KMS-11 (cell line): ENCODE results near the gene ATXN7L1.

ENCODE experiments used
- H2AFZ ChIP-seq: fragments of 200-600 bp; sonication (generic); 2 replicates; pipeline ENCODE4 v1.6.1; 2016; ENCODE audit warnings: antibody characterized with exemption, mixed run types, low read depth
- H3K27ac ChIP-seq: fragments of 200-600 bp; sonication (generic); 2 replicates; pipeline ENCODE4 v1.6.1; 2016; ENCODE audit warnings: mild to moderate bottlenecking, mixed run types
- H3K27me3 ChIP-seq: fragments of 200-600 bp; sonication (generic); 2 replicates; pipeline ENCODE4 v1.6.1; 2017; ENCODE audit warnings: mild to moderate bottlenecking, low read depth, mixed run types, moderate library complexity; ENCODE audit not compliant: insufficient read depth
- H3K36me3 ChIP-seq: fragments of 200-600 bp; sonication (generic); 2 replicates; pipeline ENCODE4 v1.6.1; 2017; ENCODE audit warnings: mild to moderate bottlenecking, mixed run types; ENCODE audit not compliant: insufficient read depth
- H3K4me1 ChIP-seq: fragments of 200-600 bp; sonication (generic); 2 replicates; pipeline ENCODE4 v1.6.1; 2016; ENCODE audit warnings: mild to moderate bottlenecking, low read depth, mixed run types; ENCODE audit not compliant: poor library complexity, severe bottlenecking
- H3K4me2 ChIP-seq: fragments of 200-600 bp; sonication (generic); 2 replicates; pipeline ENCODE4 v1.7.0; 2016; ENCODE audit warnings: mild to moderate bottlenecking, mixed run types
- H3K4me3 ChIP-seq: fragments of 200-600 bp; sonication (generic); IDR thresholded peaks from 2 replicates; pipeline ENCODE4 v1.6.1; 2017; ENCODE audit warnings: low read depth, low read length, mixed read lengths; ENCODE audit not compliant: insufficient read depth
- H3K79me2 ChIP-seq: fragments of 200-600 bp; sonication (generic); 2 replicates; pipeline ENCODE4 v1.6.1; 2016; ENCODE audit warnings: low read depth, mixed run types; ENCODE audit not compliant: insufficient read depth
- H3K9ac ChIP-seq: fragments of 200-600 bp; sonication (generic); 2 replicates; pipeline ENCODE4 v1.6.1; 2016; ENCODE audit warnings: mild to moderate bottlenecking, mixed run types
- H4K20me1 ChIP-seq: fragments of 200-600 bp; sonication (generic); 2 replicates; pipeline ENCODE4 v1.6.1; 2016; ENCODE audit warnings: mild to moderate bottlenecking, mixed run types; ENCODE audit not compliant: insufficient read depth
- CTCF ChIP-seq: fragments of 200-600 bp; sonication (generic); conservative IDR thresholded peaks from 2 replicates; pipeline ENCODE4 v1.6.1; 2017; ENCODE audit warnings: low read depth, mild to moderate bottlenecking, antibody characterized with exemption, low read length, moderate library complexity, mixed read lengths

Gene ATXN7L1

GRCh38 chr7:105764506-105764905 is 111.9 kb downstream of the ATXN7L1 start:
- Histone ChIP-seq H3K4me1 (no peaks in the 10 kb centered on the region), H2AFZ (no peak overlapping the region), H3K9ac (no peak overlapping the region), H3K4me3 (no peak overlapping the region), H3K4me2 (no peak overlapping the region), H3K27ac (no peak overlapping the region), H4K20me1 (no peaks in the 10 kb centered on the region), H3K79me2 (no peaks in the 10 kb centered on the region), H3K27me3 (no peaks in the 10 kb centered on the region), H3K36me3 (no peaks in the 10 kb centered on the region)
- no peak for TF ChIP-seq CTCF

- peak; percentile 60 for TF ChIP-seq CTCF
- Histone ChIP-seq H4K20me1 (no peaks in the 10 kb centered on the region), H3K27me3 (no peaks in the 10 kb centered on the region), H3K79me2 (no peaks in the 10 kb centered on the region), H3K4me2 (no peak overlapping the region), H3K4me1 (no peaks in the 10 kb centered on the region), H3K27ac (no peak overlapping the region), H3K9ac (no peak overlapping the region), H3K4me3 (no peak overlapping the region), H3K36me3 (no peaks in the 10 kb centered on the region), H2AFZ (no peak overlapping the region)
These were observed 115.6 kb downstream of the ATXN7L1 start for GRCh38 chr7:105760551-105761447.

- no peaks in the 10 kb centered on the region for H3K4me1 ChIP-seq
- H3K36me3 ChIP-seq = no peaks in the 10 kb centered on the region
- no peak overlapping the region for H3K4me3 ChIP-seq
- TF ChIP-seq CTCF = peak; percentile 91
- no peak overlapping the region for H3K4me2 ChIP-seq
- H3K79me2 ChIP-seq = no peaks in the 10 kb centered on the region
- H3K9ac ChIP-seq = no peak overlapping the region
- no peaks in the 10 kb centered on the region for H4K20me1 ChIP-seq
- H2AFZ ChIP-seq = no peak overlapping the region
- no peak overlapping the region for H3K27ac ChIP-seq
- no peaks in the 10 kb centered on the region for H3K27me3 ChIP-seq
These were observed 116.5 kb downstream of the ATXN7L1 start for GRCh38 chr7:105759670-105760550.

- Histone ChIP-seq H3K4me3 (no peak overlapping the region), H3K27ac (no peak overlapping the region), H4K20me1 (no peaks in the 10 kb centered on the region), H3K9ac (no peak overlapping the region), H3K79me2 (no peaks in the 10 kb centered on the region), H3K4me2 (no peak overlapping the region), H3K36me3 (no peaks in the 10 kb centered on the region), H3K4me1 (no peaks in the 10 kb centered on the region), H3K27me3 (no peaks in the 10 kb centered on the region), H2AFZ (no peak overlapping the region)
- no peak for TF ChIP-seq CTCF
These were observed 120.0 kb downstream of the ATXN7L1 start for GRCh38 chr7:105756367-105756766.
